Type B pancreatic cell (in vitro differentiated cells): ENCODE measurements around the gene ZNF213. TPM values are rescaled to one million over a fixed set of nuclear protein-coding genes. Genes with fewer than 3 reads are reported as not detected.

ENCODE experiments used
- DNase-seq: peaks from one replicate; pipeline ENCODE4 v3.0.0; 2021; ENCODE audit warnings: mixed read lengths; ENCODE audit not compliant: unreplicated experiment; ENCODE audit errors: extremely low spot score
- H3K27ac Mint-ChIP-seq: 2 replicates; pipeline ENCODE4 v1.8.0; 2021; ENCODE audit warnings: mild to moderate bottlenecking, mixed read lengths
- H3K27me3 Mint-ChIP-seq: 2 replicates; pipeline ENCODE4 v1.8.0; 2021; ENCODE audit warnings: mixed read lengths
- H3K36me3 Mint-ChIP-seq: 2 replicates; pipeline ENCODE4 v1.8.0; 2021; ENCODE audit warnings: mixed read lengths
- H3K4me1 Mint-ChIP-seq: one replicate; pipeline ENCODE4 v1.8.0; 2021; ENCODE audit warnings: mixed read lengths; ENCODE audit not compliant: unreplicated experiment
- H3K4me3 Mint-ChIP-seq: 2 replicates; pipeline ENCODE4 v1.8.0; 2021; ENCODE audit warnings: mild to moderate bottlenecking, mixed read lengths
- H3K9me3 Mint-ChIP-seq: 2 replicates; pipeline ENCODE4 v1.8.0; 2021; ENCODE audit warnings: mixed read lengths
- CTCF ChIP-seq: fragments of 200-600 bp; sonication (generic); conservative IDR thresholded peaks from 2 replicates; pipeline ENCODE4 v1.5.0; 2021; ENCODE audit warnings: antibody characterized with exemption, mild to moderate bottlenecking
- total RNA-seq: library from RNA; stranded (reverse); gene quantifications from 2 replicates; pipeline ENCODE4 v1.2.1, GENCODE V29; 2021; ENCODE audit warnings: low replicate concordance

Gene ZNF213
- total RNA-seq, 1 donor from 2014 or later: 13.3 TPM

GRCh38 chr16:3129137-3130131 is 5.4 kb upstream of the ZNF213 start:
- H3K4me1 Mint-ChIP-seq: peaks cover 25% of the 10 kb centered on the region
- H3K36me3 Mint-ChIP-seq: peaks cover 14% of the 10 kb centered on the region
- peak overlapping the region; percentile 85 for H3K27ac Mint-ChIP-seq
- DNase-seq: no peak
- H3K4me3 Mint-ChIP-seq: peak overlapping the region; percentile 77
- no peaks in the 10 kb centered on the region for H3K27me3 Mint-ChIP-seq
- no peaks in the 10 kb centered on the region for H3K9me3 Mint-ChIP-seq
- peak; percentile 92 for TF ChIP-seq CTCF

GRCh38 chr16:3131755-3132377 is 3.0 kb upstream of the ZNF213 start:
- no peak for DNase-seq
- TF ChIP-seq CTCF: peak; percentile 70
- peak overlapping the region; percentile 76 for H3K4me3 Mint-ChIP-seq
- H3K9me3 Mint-ChIP-seq: no peaks in the 10 kb centered on the region
- H3K4me1 Mint-ChIP-seq: peaks cover 30% of the 10 kb centered on the region
- H3K36me3 Mint-ChIP-seq: peaks cover 11% of the 10 kb centered on the region
- no peak overlapping the region for H3K27ac Mint-ChIP-seq
- no peaks in the 10 kb centered on the region for H3K27me3 Mint-ChIP-seq

- no peak for DNase-seq
- no peak for TF ChIP-seq CTCF
- peaks cover 25% of the 10 kb centered on the region for H3K4me1 Mint-ChIP-seq
- peak overlapping the region; percentile 98 for H3K27ac Mint-ChIP-seq
- H3K27me3 Mint-ChIP-seq: no peaks in the 10 kb centered on the region
- peaks cover 11% of the 10 kb centered on the region for H3K36me3 Mint-ChIP-seq
- H3K9me3 Mint-ChIP-seq: no peaks in the 10 kb centered on the region
- H3K4me3 Mint-ChIP-seq: peak overlapping the region; percentile 97
Observed at GRCh38 chr16:3133844-3134243, 985 bp upstream of the ZNF213 start.

GRCh38 chr16:3135126-3135715 is 392 bp downstream of the ZNF213 start:
- H3K27me3 Mint-ChIP-seq: no peaks in the 10 kb centered on the region
- peak overlapping the region; percentile 97 for H3K4me3 Mint-ChIP-seq
- H3K36me3 Mint-ChIP-seq: peaks cover 4% of the 10 kb centered on the region
- no peak for TF ChIP-seq CTCF
- H3K27ac Mint-ChIP-seq: peak overlapping the region; percentile 98
- no peaks in the 10 kb centered on the region for H3K9me3 Mint-ChIP-seq
- no peak for DNase-seq
- H3K4me1 Mint-ChIP-seq: peaks cover 16% of the 10 kb centered on the region

GRCh38 chr16:3137267-3137666 is 2.4 kb downstream of the ZNF213 start:
- no peak for DNase-seq
- Mint-ChIP-seq H3K9me3 (no peaks in the 10 kb centered on the region), H3K4me3 (no peak overlapping the region), H3K27ac (no peak overlapping the region), H3K36me3 (peaks cover 3% of the 10 kb centered on the region), H3K27me3 (no peaks in the 10 kb centered on the region), H3K4me1 (peaks cover 12% of the 10 kb centered on the region)
- TF ChIP-seq CTCF: no peak
